Activated T-cell treated with anti-CD3 and anti-CD28 coated beads for 1 hour (primary cell): ENCODE data around the gene ARFGAP1.
"Not testable (repeated sequence)": the region's sequence is repeated elsewhere in the genome, so short reads cannot be mapped to it uniquely, and the experiment has no call there.

Experiments used
- DNase-seq: peaks from one replicate; pipeline ENCODE4 v3.0.0-alpha.2; 2020; ENCODE audit warnings: low read depth

The ARFGAP1 gene

GRCh38 chr20:63332488-63333240, 60.1 kb downstream of the ARFGAP1 start:
- DNase-seq, result no peak

- no peak for DNase-seq
Measured at GRCh38 chr20:63333241-63333836, 60.7 kb downstream of the ARFGAP1 start.

DNA sequence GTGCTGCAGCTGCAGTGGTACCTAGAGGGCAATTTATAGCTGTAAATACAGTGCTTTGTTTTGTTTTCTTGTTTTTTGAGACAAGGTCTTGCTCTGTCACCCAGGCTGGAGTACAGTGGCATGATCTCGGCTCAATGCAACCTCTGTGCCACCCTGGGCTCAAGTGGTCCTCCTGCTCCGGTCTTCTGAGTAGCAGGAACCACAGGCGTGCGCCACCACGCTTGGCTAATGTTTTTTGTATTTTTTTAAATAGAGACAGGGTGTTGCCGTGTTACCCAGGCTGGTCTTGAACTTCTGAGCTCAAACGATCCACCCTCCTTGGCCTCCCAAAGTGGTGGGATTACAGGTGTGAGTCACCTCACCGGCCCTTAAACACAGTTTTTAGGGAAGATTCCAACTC, 61.7 kb downstream of the ARFGAP1 start:
- no peak for DNase-seq

DNA sequence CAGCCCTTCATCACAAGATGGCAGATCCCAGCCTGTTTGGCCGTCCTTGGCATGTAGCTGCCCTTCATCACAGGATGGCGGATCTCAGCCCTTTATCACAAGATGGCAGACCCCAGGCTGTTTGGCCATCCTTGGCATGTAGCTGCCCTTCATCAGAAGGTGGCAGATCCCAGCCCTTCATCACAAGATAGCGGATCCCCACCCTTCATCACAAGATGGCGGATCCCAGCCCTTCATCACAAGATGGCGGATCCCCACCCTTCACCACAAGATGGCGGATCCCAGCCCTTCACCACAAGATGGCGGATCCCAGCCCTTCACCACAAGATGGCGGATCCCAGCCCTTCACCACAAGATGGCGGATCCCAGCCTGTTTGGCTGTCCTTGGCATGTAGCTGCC, 62.4 kb downstream of the ARFGAP1 start:
- not testable (repeated sequence) for DNase-seq

DNA sequence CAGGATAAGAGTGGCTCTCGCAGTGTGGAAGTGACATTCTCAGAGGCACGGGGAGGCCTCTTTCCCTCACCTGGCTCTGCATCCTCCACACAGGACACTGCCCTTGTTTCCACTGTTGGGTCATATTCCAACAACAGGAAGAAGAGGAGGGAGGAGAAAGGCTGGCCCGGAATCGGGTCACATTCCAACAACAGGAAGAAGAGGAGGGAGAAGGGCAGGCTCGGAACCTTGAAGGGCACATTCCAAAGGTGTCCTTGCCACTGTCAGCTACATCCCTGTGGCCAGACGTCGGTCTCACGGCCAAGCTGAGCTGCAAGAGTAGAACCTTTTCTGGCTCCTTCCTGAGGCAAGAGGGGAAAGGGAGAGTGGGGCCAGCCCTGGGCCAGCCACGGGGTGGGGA, 63.1 kb downstream of the ARFGAP1 start:
- DNase-seq, result no peak

DNA sequence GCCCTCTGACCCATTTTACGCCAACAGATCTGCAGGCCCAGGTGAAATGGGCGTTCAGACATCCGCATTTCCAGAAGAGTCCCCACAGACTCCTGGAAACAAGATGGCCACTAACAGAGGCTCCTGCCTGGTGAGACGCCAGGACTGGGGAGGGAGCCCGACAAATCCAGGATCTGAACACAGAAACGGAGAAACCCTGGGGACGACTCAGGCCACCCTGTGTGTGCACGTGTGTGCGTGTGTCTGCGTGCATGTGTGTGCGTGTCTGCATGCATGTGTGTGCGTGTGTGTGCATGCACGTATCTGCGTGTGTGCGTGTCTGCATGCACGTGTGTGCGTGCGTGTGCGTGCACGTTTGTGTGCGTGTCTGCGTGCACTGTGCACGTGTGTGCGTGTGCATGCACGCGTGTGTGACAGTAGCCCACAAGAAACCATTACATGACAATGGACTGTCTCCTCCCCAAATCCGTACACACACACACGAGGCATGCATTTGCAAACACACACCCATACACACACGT, 63.7 kb downstream of the ARFGAP1 start:
- no peak for DNase-seq

- no peak for DNase-seq
Measured at GRCh38 chr20:63337786-63338420, 65.3 kb downstream of the ARFGAP1 start.
